Upper lobe of left lung (tissue), 6 donors: ENCODE data around the gene FAM83C. TPM values are rescaled to one million over a fixed set of nuclear protein-coding genes. Genes with fewer than 3 reads are reported as not detected.

Experiments
- ATAC-seq, 2 donors: fragments of 200-7000 bp; cut with Tn5 transposase; one replicate each; pipeline ENCODE4 v1.9.1; 2022; ENCODE audit warnings: mild to moderate bottlenecking in 2 of 2, moderate library complexity in 2 of 2; ENCODE audit not compliant: low FRiP score in 2 of 2
- DNase-seq, 2 donors: peaks; one replicate each; pipeline ENCODE4 v3.0.0-alpha.2; 2019 to 2020
- H3K27ac ChIP-seq, 4 donors: fragments of 200-600 bp; sonication (generic); one replicate each; pipeline ENCODE4 v1.5.1; 2016 to 2019
- H3K27me3 ChIP-seq, 4 donors: fragments of 200-600 bp; sonication (generic); one replicate each; pipeline ENCODE4 v1.5.1; 2017 to 2019
- H3K36me3 ChIP-seq, 4 donors: fragments of 200-600 bp; sonication (generic); one replicate each; pipeline ENCODE4 v1.5.1; 2016 to 2019
- H3K4me1 ChIP-seq, 4 donors: fragments of 200-600 bp; sonication (generic); one replicate each; pipeline ENCODE4 v1.5.1; 2018 to 2019
- H3K4me3 ChIP-seq, 4 donors: fragments of 200-600 bp; sonication (generic); one replicate each; pipeline ENCODE4 v1.5.1; 2017 to 2019; ENCODE audit warnings: mild to moderate bottlenecking in 2 of 4, moderate library complexity in 1 of 4
- H3K9me3 ChIP-seq, 4 donors: fragments of 200-600 bp; sonication (generic); one replicate each; pipeline ENCODE4 v1.5.1; 2018 to 2019
- EP300 ChIP-seq, 4 donors: sonication (generic); formaldehyde crosslinking; IDR thresholded peaks; one replicate each; pipeline ENCODE4 v1.5.1; 2017; ENCODE audit warnings: antibody characterized with exemption in 4 of 4, control low read depth in 2 of 4
- POLR2A ChIP-seq, 4 donors: fragments of 450-650 bp; IDR thresholded peaks; one replicate each; pipeline ENCODE4 v1.5.1; 2016 to 2017; ENCODE audit warnings: antibody characterized with exemption in 4 of 4, mild to moderate bottlenecking in 2 of 4
- POLR2AphosphoS5 ChIP-seq, 2 donors: sonication (generic); formaldehyde crosslinking; IDR thresholded peaks; one replicate each; pipeline ENCODE4 v1.5.1; 2017; ENCODE audit warnings: antibody characterized with exemption in 2 of 2
- WGBS, 2 donors: methylation state at CpG; one replicate each; pipeline ENCODE4 v1.1.5; 2017 to 2018; 5-methylcytosine and 5-hydroxymethylcytosine counted together
- total RNA-seq, 6 donors: library from RNA; depleted of rRNA in 4 of 6; stranded (reverse); fragments of >200 nt in 4 of 6; gene quantifications; one replicate each; pipeline versions ENCODE4 v1.1.0 to v1.2.1, GENCODE V29; 2016 to 2021
- TF ChIP-seq, protein P1 (sequence below), 6 experiments: fragments of 450-650 bp in 4 of 6; fragments of 200-600 bp in 2 of 6; sonication (generic) in 2 of 6; IDR thresholded peaks; one replicate each; pipeline ENCODE4 v1.5.1; 2016 to 2019; ENCODE audit warnings: antibody characterized with exemption in 6 of 6
- donor health status: DM: no; HTN: no; CAD: no; lungs with moderate emphysema.
- donor health status: DM: no; HTN: yes; CAD: no; lungs with severe emphysema.

FAM83C gene
- total RNA-seq, 6 donors from 2014 or later = not detected

DNA sequence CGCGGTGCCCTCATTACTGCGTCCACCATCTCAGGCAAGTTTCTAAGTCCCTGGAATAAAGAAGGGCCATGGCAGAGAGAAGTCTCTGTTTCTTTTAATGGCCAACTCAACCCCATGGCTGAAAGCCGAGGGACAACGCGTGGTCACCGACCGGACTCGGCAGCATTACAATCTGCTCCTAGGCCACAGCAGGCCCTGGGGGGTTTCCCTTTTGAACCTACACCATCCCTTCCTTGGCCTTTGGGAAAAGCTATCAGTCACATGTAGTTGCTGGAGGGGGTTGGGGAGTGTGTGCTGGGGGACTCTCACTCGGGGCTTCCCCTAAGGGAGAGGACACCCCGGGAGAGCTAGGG lies 11.1 kb upstream of the FAM83C start:
- peaks cover 12 to 22% (median 17%) of the 10 kb centered on the region in 4 donors for H3K4me1 ChIP-seq
- H3K27ac ChIP-seq = no peak overlapping the region
- ATAC-seq (peak in 1 of 2 donors; percentile 24), DNase-seq (no peak)
- H3K9me3 ChIP-seq = no peaks in the 10 kb centered on the region
- 78 to 97% methylated on average over 9 to 11 of the region's 11 CpGs for WGBS, 2 donors
- H3K36me3 ChIP-seq = peaks cover 0 to 6% (median 5%) of the 10 kb centered on the region in 4 donors
- TF ChIP-seq EP300 (IDR thresholded peaks at IDR 0.05) = no peak
- no peak for TF ChIP-seq POLR2A (IDR thresholded peaks at IDR 0.05)
- TF ChIP-seq POLR2AphosphoS5 (IDR thresholded peaks at IDR 0.05) = no peak
- TF ChIP-seq, protein P1, sequence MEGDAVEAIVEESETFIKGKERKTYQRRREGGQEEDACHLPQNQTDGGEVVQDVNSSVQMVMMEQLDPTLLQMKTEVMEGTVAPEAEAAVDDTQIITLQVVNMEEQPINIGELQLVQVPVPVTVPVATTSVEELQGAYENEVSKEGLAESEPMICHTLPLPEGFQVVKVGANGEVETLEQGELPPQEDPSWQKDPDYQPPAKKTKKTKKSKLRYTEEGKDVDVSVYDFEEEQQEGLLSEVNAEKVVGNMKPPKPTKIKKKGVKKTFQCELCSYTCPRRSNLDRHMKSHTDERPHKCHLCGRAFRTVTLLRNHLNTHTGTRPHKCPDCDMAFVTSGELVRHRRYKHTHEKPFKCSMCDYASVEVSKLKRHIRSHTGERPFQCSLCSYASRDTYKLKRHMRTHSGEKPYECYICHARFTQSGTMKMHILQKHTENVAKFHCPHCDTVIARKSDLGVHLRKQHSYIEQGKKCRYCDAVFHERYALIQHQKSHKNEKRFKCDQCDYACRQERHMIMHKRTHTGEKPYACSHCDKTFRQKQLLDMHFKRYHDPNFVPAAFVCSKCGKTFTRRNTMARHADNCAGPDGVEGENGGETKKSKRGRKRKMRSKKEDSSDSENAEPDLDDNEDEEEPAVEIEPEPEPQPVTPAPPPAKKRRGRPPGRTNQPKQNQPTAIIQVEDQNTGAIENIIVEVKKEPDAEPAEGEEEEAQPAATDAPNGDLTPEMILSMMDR (IDR thresholded peaks at IDR 0.05) = no peak
- no peak overlapping the region for H3K4me3 ChIP-seq
- H3K27me3 ChIP-seq = no peaks in the 10 kb centered on the region

GRCh38 chr20:35302421-35303335 lies 10.5 kb upstream of the FAM83C start:
- H3K4me3 ChIP-seq = no peak overlapping the region
- peaks cover 0 to 6% (median 5%) of the 10 kb centered on the region in 4 donors for H3K36me3 ChIP-seq
- no peak for TF ChIP-seq POLR2A (IDR thresholded peaks at IDR 0.05)
- TF ChIP-seq, protein P1 (IDR thresholded peaks at IDR 0.05) = no peak
- TF ChIP-seq EP300 (IDR thresholded peaks at IDR 0.05) = no peak
- no peak for TF ChIP-seq POLR2AphosphoS5 (IDR thresholded peaks at IDR 0.05)
- 82 to 88% methylated on average over 6 of the region's 6 CpGs for WGBS, 2 donors
- H3K27ac ChIP-seq = no peak overlapping the region
- DNase-seq (no peak), ATAC-seq (no peak)
- H3K27me3 ChIP-seq = no peaks in the 10 kb centered on the region
- no peaks in the 10 kb centered on the region for H3K9me3 ChIP-seq
- peaks cover 10 to 18% (median 13%) of the 10 kb centered on the region in 4 donors for H3K4me1 ChIP-seq

GRCh38 chr20:35301426-35301825 lies 9.2 kb upstream of the FAM83C start:
- no peak for TF ChIP-seq POLR2A (IDR thresholded peaks at IDR 0.05)
- no peak for TF ChIP-seq EP300 (IDR thresholded peaks at IDR 0.05)
- TF ChIP-seq, protein P1 (IDR thresholded peaks at IDR 0.05) = no peak
- TF ChIP-seq POLR2AphosphoS5 (IDR thresholded peaks at IDR 0.05) = no peak
- Histone ChIP-seq H3K4me3 (no peak overlapping the region), H3K9me3 (no peaks in the 10 kb centered on the region), H3K36me3 (peaks cover 0 to 6% (median 5%) of the 10 kb centered on the region in 4 donors), H3K27me3 (no peaks in the 10 kb centered on the region), H3K4me1 (peaks cover 0 to 8% (median 3%) of the 10 kb centered on the region in 4 donors), H3K27ac (no peak overlapping the region)
- 88 to 89% methylated on average over 2 of the region's 2 CpGs for WGBS, 2 donors
- ATAC-seq (no peak), DNase-seq (no peak)

DNA sequence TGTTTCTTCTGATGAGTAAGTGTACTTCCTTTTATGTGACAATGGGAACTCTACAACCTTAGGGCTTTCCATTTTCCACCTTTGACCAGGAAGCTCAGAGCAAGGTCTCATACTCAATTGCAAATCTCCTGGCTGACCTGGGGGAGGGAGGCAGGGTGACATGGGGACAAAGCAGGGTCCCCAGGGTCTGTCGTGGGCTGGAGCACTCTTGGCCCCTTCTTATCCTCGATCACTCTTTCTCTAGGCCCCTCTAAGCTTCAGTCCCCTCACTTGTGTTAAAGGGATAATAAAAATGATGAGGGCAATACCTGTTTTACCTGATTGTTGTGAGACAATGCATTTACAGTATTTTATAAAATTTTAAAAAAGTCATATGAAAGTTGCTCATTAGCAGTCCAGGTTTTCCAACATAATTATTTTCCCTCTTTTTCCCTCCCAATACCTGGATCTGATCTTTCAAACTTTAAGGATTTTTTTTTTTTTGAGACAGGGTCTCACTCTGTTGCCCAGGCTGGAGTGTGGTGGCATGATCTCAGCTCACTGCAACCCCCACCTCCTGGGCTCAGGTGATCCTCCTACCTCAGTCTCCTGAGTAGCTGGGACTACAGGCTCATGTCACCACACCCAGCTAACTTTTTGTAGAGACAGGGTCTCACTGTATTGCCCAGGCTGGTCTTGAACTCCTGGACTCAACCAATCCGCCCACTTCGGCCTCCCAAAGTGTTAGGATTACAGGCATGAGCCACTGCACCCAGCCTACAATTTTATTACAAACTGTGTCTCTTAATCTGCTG lies 8.4 kb upstream of the FAM83C start:
- Histone ChIP-seq H3K9me3 (no peaks in the 10 kb centered on the region), H3K27me3 (no peaks in the 10 kb centered on the region), H3K4me1 (peaks cover 0 to 8% (median 3%) of the 10 kb centered on the region in 4 donors), H3K27ac (no peak overlapping the region), H3K4me3 (no peak overlapping the region), H3K36me3 (peaks cover 0 to 6% (median 0%) of the 10 kb centered on the region in 4 donors)
- no peak for DNase-seq
- no peak for ATAC-seq
- TF ChIP-seq POLR2A (IDR thresholded peaks at IDR 0.05) = no peak
- TF ChIP-seq, protein P1 (IDR thresholded peaks at IDR 0.05) = no peak
- TF ChIP-seq EP300 (IDR thresholded peaks at IDR 0.05) = no peak
- TF ChIP-seq POLR2AphosphoS5 (IDR thresholded peaks at IDR 0.05) = no peak
- WGBS, 2 donors = 85 to 96% methylated on average over 4 of the region's 4 CpGs
